Measurements from ENCODE around the gene OR9Q1.
"Not testable (repeated sequence)": the region's sequence is repeated elsewhere in the genome, so short reads cannot be mapped to it uniquely, and the experiment has no call there.

OR9Q1 gene

GRCh38 chr11:58135171-58135570 is 111.5 kb downstream of the OR9Q1 start:
- no peak for DNase-seq (ENCODE audit: low read depth)

GRCh38 chr11:58142761-58143160 is 119.1 kb downstream of the OR9Q1 start:
- DNase-seq (ENCODE audit: low read depth), result no peak

- DNase-seq (ENCODE audit: low read depth), result no peak
Measured at GRCh38 chr11:58152781-58153180, 129.1 kb downstream of the OR9Q1 start.

- DNase-seq (ENCODE audit: low read depth), result no peak
Measured at GRCh38 chr11:58164389-58164788, 140.7 kb downstream of the OR9Q1 start.

GRCh38 chr11:58164990-58165389 is 141.3 kb downstream of the OR9Q1 start:
- DNase-seq (ENCODE audit: low read depth), result no peak

GRCh38 chr11:58165504-58166106 is 141.9 kb downstream of the OR9Q1 start:
- no peak for DNase-seq (ENCODE audit: low read depth)

- no peak for DNase-seq (ENCODE audit: low read depth)
Measured at GRCh38 chr11:58177409-58178054, 153.9 kb downstream of the OR9Q1 start.

GRCh38 chr11:58178444-58178843 is 154.8 kb downstream of the OR9Q1 start:
- no peak for DNase-seq (ENCODE audit: low read depth)

GRCh38 chr11:58179648-58180047 is 156.0 kb downstream of the OR9Q1 start:
- no peak for DNase-seq (ENCODE audit: low read depth)

GRCh38 chr11:58186938-58187337 is 163.3 kb downstream of the OR9Q1 start:
- DNase-seq (ENCODE audit: low read depth), result no peak

- DNase-seq (ENCODE audit: low read depth), result no peak
Measured at GRCh38 chr11:58188770-58189169, 165.1 kb downstream of the OR9Q1 start, which contains the start of gene OR9Q2. TSS of gene OR9Q2 (plus strand) at chr11:58189070. CDS start at chr11:58190491, 1,421 bp downstream.

GRCh38 chr11:58192229-58192628 is 168.5 kb downstream of the OR9Q1 start:
- no peak for DNase-seq (ENCODE audit: low read depth)

- no peak for DNase-seq (ENCODE audit: low read depth)
Measured at GRCh38 chr11:58193391-58193790, 169.7 kb downstream of the OR9Q1 start.

- DNase-seq (ENCODE audit: low read depth), result no peak
Measured at GRCh38 chr11:58195939-58196338, 172.3 kb downstream of the OR9Q1 start.

- DNase-seq (ENCODE audit: low read depth), result no peak
Measured at GRCh38 chr11:58199271-58199670, 175.6 kb downstream of the OR9Q1 start.

GRCh38 chr11:58204042-58204441 is 180.4 kb downstream of the OR9Q1 start, which contains the start of gene OR1S2:
TSS of gene OR1S2 (minus strand) at chr11:58204142. CDS start at chr11:58204142, 0 bp downstream.
- no peak for DNase-seq (ENCODE audit: low read depth)

GRCh38 chr11:58212420-58212819 is 188.7 kb downstream of the OR9Q1 start, which contains the start of gene OR1S1:
TSS of gene OR1S1 (plus strand) at chr11:58212720.
- not testable (repeated sequence) for DNase-seq (ENCODE audit: low read depth)

- no peak for DNase-seq (ENCODE audit: low read depth)
Measured at GRCh38 chr11:58216476-58216875, 192.8 kb downstream of the OR9Q1 start.

- DNase-seq (ENCODE audit: low read depth), result no peak
Measured at GRCh38 chr11:58222721-58223120, 199.0 kb downstream of the OR9Q1 start.

GRCh38 chr11:58227956-58228615 is 204.4 kb downstream of the OR9Q1 start:
- no peak for DNase-seq (ENCODE audit: low read depth)

All from T follicular helper cell (primary cell).